HEK293 (cell line): Measurements from ENCODE around the gene CORO7.

ENCODE experiments used
- CTCF ChIA-PET: fragments of 350-600 bp; formaldehyde crosslinking; extraction: SDS; loops from one replicate; lab custom pipeline; 2021; ENCODE audit warnings: antibody characterized with exemption; lab: Yijun Ruan, JAX
- POLR2A ChIA-PET: fragments of 300-600 bp; formaldehyde crosslinking; extraction: SDS; loops from one replicate; lab custom pipeline; 2020; ENCODE audit warnings: antibody characterized with exemption, inconsistent platforms; lab: Yijun Ruan, JAX
- H3K27ac ChIP-seq: fragments of 200-500 bp; sonication (Bioruptor generic); 2 replicates; pipeline ENCODE4 v1.5.1; 2014; ENCODE audit warnings: low read depth, low read length, control low read depth, inconsistent platforms; ENCODE audit errors: extremely low read depth
- H3K36me3 ChIP-seq, 2 experiments: fragments of 200-500 bp in 1 of 2; sonication (Bioruptor generic) in 1 of 2; 1 replicate in 1 of 2; 2 replicates in 1 of 2; pipeline ENCODE4 v1.5.1; 2014 to 2017; ENCODE audit warnings: inconsistent platforms in 2 of 2, low read length in 2 of 2; ENCODE audit not compliant: control insufficient read depth in 2 of 2, insufficient read depth in 1 of 2
- H3K4me1 ChIP-seq: fragments of 200-500 bp; sonication (Bioruptor generic); 2 replicates; pipeline ENCODE4 v1.5.1; 2014; ENCODE audit warnings: mild to moderate bottlenecking, low read length, inconsistent platforms; ENCODE audit not compliant: control insufficient read depth, insufficient read depth
- H3K4me3 ChIP-seq: 2 replicates; pipeline ENCODE4 v1.5.1; 2011; ENCODE audit warnings: low read depth, mild to moderate bottlenecking, control low read depth, low read length, moderate library complexity
- H3K9me3 ChIP-seq: fragments of 200-500 bp; sonication (Bioruptor generic); 2 replicates; pipeline ENCODE4 v1.5.1; 2014; ENCODE audit warnings: low read depth, low read length, inconsistent platforms; ENCODE audit not compliant: control insufficient read depth, insufficient read depth
- AEBP2 ChIP-seq: fragments of 450-650 bp; formaldehyde crosslinking; IDR thresholded peaks from 2 replicates; pipeline ENCODE4 v1.5.1; 2016; ENCODE audit warnings: missing biosample characterization, missing genetic modification characterization, borderline replicate concordance
- ATF2 ChIP-seq: fragments of 450-650 bp; formaldehyde crosslinking; IDR thresholded peaks from 2 replicates; pipeline ENCODE4 v1.5.1; 2016; ENCODE audit warnings: missing biosample characterization, missing genetic modification characterization, low read depth
- FEZF1 ChIP-seq: fragments of 450-650 bp; formaldehyde crosslinking; IDR thresholded peaks from 2 replicates; pipeline ENCODE4 v1.5.1; 2016; ENCODE audit warnings: missing biosample characterization, missing genetic modification characterization
- IKZF3 ChIP-seq: fragments of 450-650 bp; IDR thresholded peaks from 2 replicates; pipeline ENCODE4 v1.5.0; 2018; ENCODE audit warnings: missing biosample characterization, mild to moderate bottlenecking, missing genetic modification characterization, moderate library complexity
- RBAK ChIP-seq: fragments of 450-650 bp; formaldehyde crosslinking; IDR thresholded peaks from 2 replicates; pipeline ENCODE4 v1.5.1; 2016; ENCODE audit warnings: missing biosample characterization, missing genetic modification characterization
- SCRT2 ChIP-seq: fragments of 450-650 bp; formaldehyde crosslinking; IDR thresholded peaks from 2 replicates; pipeline ENCODE4 v1.5.1; 2016; ENCODE audit warnings: missing biosample characterization, missing genetic modification characterization
- SP3 ChIP-seq: fragments of 450-650 bp; formaldehyde crosslinking; IDR thresholded peaks from 2 replicates; pipeline ENCODE4 v1.5.1; 2016; ENCODE audit warnings: missing biosample characterization, missing genetic modification characterization
- ZBTB11 ChIP-seq: fragments of 450-650 bp; formaldehyde crosslinking; conservative IDR thresholded peaks from 2 replicates; pipeline ENCODE4 v1.5.1; 2016; ENCODE audit warnings: low read depth, missing biosample characterization, missing genetic modification characterization
- ZNF121 ChIP-seq: fragments of 450-650 bp; formaldehyde crosslinking; IDR thresholded peaks from 2 replicates; pipeline ENCODE4 v1.5.1; 2016; ENCODE audit warnings: missing biosample characterization, missing genetic modification characterization
- ZNF132 ChIP-seq: fragments of 450-650 bp; formaldehyde crosslinking; IDR thresholded peaks from 2 replicates; pipeline ENCODE4 v1.5.1; 2017; ENCODE audit warnings: missing biosample characterization, missing genetic modification characterization, borderline replicate concordance
- ZNF174 ChIP-seq: fragments of 450-650 bp; formaldehyde crosslinking; IDR thresholded peaks from 2 replicates; pipeline ENCODE4 v1.5.0; 2017; ENCODE audit warnings: missing biosample characterization, mild to moderate bottlenecking, missing genetic modification characterization
- ZNF18 ChIP-seq: fragments of 450-650 bp; formaldehyde crosslinking; IDR thresholded peaks from 2 replicates; pipeline ENCODE4 v1.5.1; 2016; ENCODE audit warnings: missing biosample characterization, missing genetic modification characterization
- ZNF2 ChIP-seq: fragments of 450-650 bp; formaldehyde crosslinking; IDR thresholded peaks from 2 replicates; pipeline ENCODE4 v1.5.1; 2016; ENCODE audit warnings: missing biosample characterization, missing genetic modification characterization
- ZNF24 ChIP-seq: fragments of 450-650 bp; formaldehyde crosslinking; IDR thresholded peaks from 2 replicates; pipeline ENCODE4 v1.5.1; 2016; ENCODE audit warnings: missing biosample characterization, missing genetic modification characterization
- ZNF26 ChIP-seq: fragments of 450-650 bp; formaldehyde crosslinking; IDR thresholded peaks from 2 replicates; pipeline ENCODE4 v1.5.1; 2016; ENCODE audit warnings: missing biosample characterization, missing genetic modification characterization
- ZNF48 ChIP-seq: fragments of 450-650 bp; formaldehyde crosslinking; IDR thresholded peaks from 2 replicates; pipeline ENCODE4 v1.5.1; 2016; ENCODE audit warnings: missing biosample characterization, missing genetic modification characterization
- ZNF544 ChIP-seq: fragments of 450-650 bp; formaldehyde crosslinking; IDR thresholded peaks from 2 replicates; pipeline ENCODE4 v1.5.0; 2017; ENCODE audit warnings: missing biosample characterization, missing genetic modification characterization
- ZNF560 ChIP-seq: fragments of 450-650 bp; formaldehyde crosslinking; IDR thresholded peaks from 2 replicates; pipeline ENCODE4 v1.5.1; 2017; ENCODE audit warnings: missing biosample characterization, missing genetic modification characterization, borderline replicate concordance
- ZNF621 ChIP-seq: fragments of 450-650 bp; formaldehyde crosslinking; IDR thresholded peaks from 2 replicates; pipeline ENCODE4 v1.5.1; 2017; ENCODE audit warnings: missing biosample characterization, missing genetic modification characterization
- ZNF626 ChIP-seq: fragments of 450-650 bp; sonication (Bioruptor Pico); formaldehyde crosslinking; IDR thresholded peaks from 2 replicates; pipeline ENCODE4 v1.5.1; 2018; ENCODE audit warnings: missing biosample characterization, missing genetic modification characterization, inconsistent platforms
- ZNF629 ChIP-seq: fragments of 450-650 bp; formaldehyde crosslinking; IDR thresholded peaks from 2 replicates; pipeline ENCODE4 v1.5.1; 2017; ENCODE audit warnings: missing biosample characterization, missing genetic modification characterization
- ZNF654 ChIP-seq: fragments of 450-650 bp; formaldehyde crosslinking; IDR thresholded peaks from 2 replicates; pipeline ENCODE4 v1.5.1; 2016; ENCODE audit warnings: low read depth, missing biosample characterization, missing genetic modification characterization
- ZNF658 ChIP-seq: fragments of 450-650 bp; formaldehyde crosslinking; IDR thresholded peaks from 2 replicates; pipeline ENCODE4; 2016; ENCODE audit warnings: missing biosample characterization, missing genetic modification characterization
- ZNF664 ChIP-seq: fragments of 450-650 bp; formaldehyde crosslinking; IDR thresholded peaks from 2 replicates; pipeline ENCODE4 v1.5.1; 2016; ENCODE audit warnings: missing biosample characterization, missing genetic modification characterization
- ZNF707 ChIP-seq: fragments of 450-650 bp; formaldehyde crosslinking; IDR thresholded peaks from 2 replicates; pipeline ENCODE4 v1.5.1; 2016; ENCODE audit warnings: missing biosample characterization, missing genetic modification characterization
- ZNF843 ChIP-seq: fragments of 450-650 bp; formaldehyde crosslinking; IDR thresholded peaks from 2 replicates; pipeline ENCODE4 v1.5.1; 2016; ENCODE audit warnings: missing biosample characterization, missing genetic modification characterization
- TF ChIP-seq, protein P1 (sequence below): fragments of 450-650 bp; IDR thresholded peaks from 2 replicates; pipeline ENCODE4 v1.5.1; 2018; ENCODE audit warnings: missing biosample characterization, missing genetic modification characterization

CORO7 gene

DNA sequence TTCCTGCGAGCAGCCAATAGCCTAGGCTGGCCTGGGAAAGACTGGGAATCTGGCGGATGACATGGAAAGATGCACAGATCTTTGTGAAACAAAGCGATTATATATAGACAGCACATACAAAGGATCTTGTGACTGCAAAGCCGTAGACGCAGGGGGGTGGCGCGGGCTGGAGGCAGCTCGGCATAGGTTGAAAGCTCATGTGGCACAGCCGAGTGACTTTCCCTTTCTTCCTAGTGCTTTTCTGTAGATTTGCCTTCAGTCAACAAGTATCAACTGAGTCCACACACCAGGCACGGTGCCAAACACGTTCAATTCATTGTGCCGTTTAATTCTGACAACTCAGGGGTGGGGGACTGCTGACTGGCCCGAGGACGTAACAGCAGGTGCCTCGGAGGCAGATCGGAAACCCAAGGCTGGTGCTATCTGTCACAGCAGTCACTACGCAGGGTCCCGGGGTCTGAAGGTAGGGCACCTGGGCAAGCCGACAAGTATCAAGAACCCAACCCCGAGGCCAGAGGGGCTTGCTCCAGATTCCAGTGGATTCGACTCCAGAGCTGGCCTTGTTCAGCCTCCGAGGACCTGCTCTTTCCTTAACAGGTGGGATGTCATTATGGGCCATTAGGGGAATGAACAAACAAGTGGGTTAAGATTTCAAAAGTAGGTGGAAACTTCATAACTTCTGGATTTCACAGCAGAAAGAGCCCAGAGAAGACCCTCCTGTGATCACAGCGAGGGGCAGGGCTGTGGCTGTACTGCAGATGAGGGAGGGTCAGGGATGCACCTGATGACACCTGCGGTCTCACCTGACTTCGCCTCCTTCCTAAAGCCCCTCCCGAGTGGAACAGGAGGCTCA is 71.2 kb downstream of the CORO7 start:
- Histone ChIP-seq H3K36me3 (peaks cover 0 to 35% of the 10 kb centered on the region in 2 experiments; a peak in 2 of 3 replicates), H3K4me1 (peaks cover 11% of the 10 kb centered on the region), H3K27ac (no peak overlapping the region), H3K9me3 (no peaks in the 10 kb centered on the region), H3K4me3 (no peak overlapping the region)
- POLR2A ChIA-PET = interaction anchor here (1.4 kb wide), 1 partner anchor 91 kb away, joined by 3 read pairs; no protein-coding TSS in a partner anchor
- CTCF ChIA-PET = interaction anchor here (0.5 to 2.3 kb wide), 3 partner anchors 56 to 75 kb away, joined by 3 to 14 read pairs (median 3); no protein-coding TSS in a partner anchor
- TF ChIP-seq ZNF121 (tag by site-specific recombination) (no peak), ZNF629 (no peak), ZNF621 (tag by site-specific recombination) (no peak), ZNF2 (peak; percentile 36; the same call in 1 of the 2 replicates), ZNF132 (tag by site-specific recombination) (no peak), ZNF658 (tag by site-specific recombination) (no peak), ZNF24 (tag by site-specific recombination) (no peak), ZNF843 (no peak), ZNF707 (tag by site-specific recombination) (no peak), ZNF560 (tag by site-specific recombination) (no peak), ATF2 (tag by site-specific recombination) (no peak), AEBP2 (tag by site-specific recombination) (no peak), ZNF626 (tag by site-specific recombination) (no peak), ZNF18 (tag by site-specific recombination) (no peak), SCRT2 (tag by site-specific recombination) (peak; percentile 92), ZNF544 (no peak), ZNF664 (no peak), RBAK (no peak), FEZF1 (tag by site-specific recombination) (no peak), ZBTB11 (tag by site-specific recombination) (peak; percentile 45; the same call in 1 of the 2 replicates), SP3 (tag by site-specific recombination) (no peak), ZNF654 (tag by site-specific recombination) (no peak), ZNF48 (tag by site-specific recombination) (no peak), ZNF174 (tag by site-specific recombination) (no peak), ZNF26 (tag by site-specific recombination) (no peak), IKZF3 (tag by site-specific recombination) (peak; percentile 64)
- TF ChIP-seq, protein P1, sequence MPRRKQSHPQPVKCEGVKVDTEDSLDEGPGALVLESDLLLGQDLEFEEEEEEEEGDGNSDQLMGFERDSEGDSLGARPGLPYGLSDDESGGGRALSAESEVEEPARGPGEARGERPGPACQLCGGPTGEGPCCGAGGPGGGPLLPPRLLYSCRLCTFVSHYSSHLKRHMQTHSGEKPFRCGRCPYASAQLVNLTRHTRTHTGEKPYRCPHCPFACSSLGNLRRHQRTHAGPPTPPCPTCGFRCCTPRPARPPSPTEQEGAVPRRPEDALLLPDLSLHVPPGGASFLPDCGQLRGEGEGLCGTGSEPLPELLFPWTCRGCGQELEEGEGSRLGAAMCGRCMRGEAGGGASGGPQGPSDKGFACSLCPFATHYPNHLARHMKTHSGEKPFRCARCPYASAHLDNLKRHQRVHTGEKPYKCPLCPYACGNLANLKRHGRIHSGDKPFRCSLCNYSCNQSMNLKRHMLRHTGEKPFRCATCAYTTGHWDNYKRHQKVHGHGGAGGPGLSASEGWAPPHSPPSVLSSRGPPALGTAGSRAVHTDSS (tag by site-specific recombination) = no peak
